Progenitor cell of endocrine pancreas (in vitro differentiated cells): ENCODE results near the gene EIF3L. TPM values are rescaled to one million over a fixed set of nuclear protein-coding genes. Genes with fewer than 3 reads are reported as not detected.

Experiments used
- DNase-seq: peaks from one replicate; pipeline ENCODE4 v3.0.0; 2021; ENCODE audit warnings: low spot score; ENCODE audit not compliant: unreplicated experiment
- H3K27ac Mint-ChIP-seq: 2 replicates; pipeline ENCODE4 v1.8.0; 2021; ENCODE audit warnings: mild to moderate bottlenecking, moderate library complexity, mixed read lengths
- H3K27me3 Mint-ChIP-seq: 2 replicates; pipeline ENCODE4 v1.8.0; 2021; ENCODE audit warnings: mixed read lengths
- H3K36me3 Mint-ChIP-seq: 2 replicates; pipeline ENCODE4 v1.8.0; 2022; ENCODE audit warnings: mixed read lengths; ENCODE audit not compliant: insufficient read depth
- H3K4me1 Mint-ChIP-seq: 2 replicates; pipeline ENCODE4 v1.8.0; 2021; ENCODE audit warnings: low read depth, mixed read lengths
- H3K4me3 Mint-ChIP-seq: 2 replicates; pipeline ENCODE4 v1.8.0; 2021; ENCODE audit warnings: low read depth, mild to moderate bottlenecking, moderate library complexity, mixed read lengths
- H3K9me3 Mint-ChIP-seq: 2 replicates; pipeline ENCODE4 v1.8.0; 2021; ENCODE audit warnings: low read depth, mixed read lengths
- total RNA-seq: library from RNA; stranded (reverse); gene quantifications from 2 replicates; pipeline ENCODE4 v1.2.1, GENCODE V29; 2021
- TF ChIP-seq, protein P1 (sequence below): fragments of 200-600 bp; sonication (generic); IDR thresholded peaks from one replicate; pipeline ENCODE4 v1.5.0; 2021; ENCODE audit warnings: antibody characterized with exemption, mild to moderate bottlenecking; ENCODE audit not compliant: unreplicated experiment

EIF3L gene
- total RNA-seq, 1 donor from 2014 or later: 725 TPM

DNA sequence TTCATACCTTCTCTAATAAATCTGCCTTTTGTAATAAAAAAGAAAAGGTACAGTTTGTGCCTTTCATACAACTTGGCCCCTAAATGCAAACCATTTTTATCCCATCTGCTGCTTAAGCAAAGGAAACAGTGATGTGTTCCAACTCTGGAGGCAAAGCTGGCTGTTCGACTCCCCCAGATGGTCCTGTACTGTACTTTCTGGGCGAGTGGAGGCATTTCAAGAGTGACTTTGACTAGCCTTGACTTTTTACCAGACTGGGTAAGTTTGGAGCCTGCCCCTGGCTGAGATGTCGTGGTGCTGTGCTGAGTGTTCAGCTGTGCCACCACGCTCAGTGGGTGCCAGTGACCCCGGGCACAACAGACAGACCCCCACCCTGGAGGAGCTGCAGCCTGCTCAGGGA, 67.1 kb downstream of the EIF3L start:
- no peak overlapping the region for H3K4me3 Mint-ChIP-seq
- H3K36me3 Mint-ChIP-seq: peaks cover 6% of the 10 kb centered on the region
- no peak for DNase-seq
- TF ChIP-seq, protein P1, sequence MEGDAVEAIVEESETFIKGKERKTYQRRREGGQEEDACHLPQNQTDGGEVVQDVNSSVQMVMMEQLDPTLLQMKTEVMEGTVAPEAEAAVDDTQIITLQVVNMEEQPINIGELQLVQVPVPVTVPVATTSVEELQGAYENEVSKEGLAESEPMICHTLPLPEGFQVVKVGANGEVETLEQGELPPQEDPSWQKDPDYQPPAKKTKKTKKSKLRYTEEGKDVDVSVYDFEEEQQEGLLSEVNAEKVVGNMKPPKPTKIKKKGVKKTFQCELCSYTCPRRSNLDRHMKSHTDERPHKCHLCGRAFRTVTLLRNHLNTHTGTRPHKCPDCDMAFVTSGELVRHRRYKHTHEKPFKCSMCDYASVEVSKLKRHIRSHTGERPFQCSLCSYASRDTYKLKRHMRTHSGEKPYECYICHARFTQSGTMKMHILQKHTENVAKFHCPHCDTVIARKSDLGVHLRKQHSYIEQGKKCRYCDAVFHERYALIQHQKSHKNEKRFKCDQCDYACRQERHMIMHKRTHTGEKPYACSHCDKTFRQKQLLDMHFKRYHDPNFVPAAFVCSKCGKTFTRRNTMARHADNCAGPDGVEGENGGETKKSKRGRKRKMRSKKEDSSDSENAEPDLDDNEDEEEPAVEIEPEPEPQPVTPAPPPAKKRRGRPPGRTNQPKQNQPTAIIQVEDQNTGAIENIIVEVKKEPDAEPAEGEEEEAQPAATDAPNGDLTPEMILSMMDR: no peak
- H3K4me1 Mint-ChIP-seq: peaks cover 1% of the 10 kb centered on the region
- no peaks in the 10 kb centered on the region for H3K27me3 Mint-ChIP-seq
- H3K27ac Mint-ChIP-seq: no peak overlapping the region
- H3K9me3 Mint-ChIP-seq: no peaks in the 10 kb centered on the region

DNA sequence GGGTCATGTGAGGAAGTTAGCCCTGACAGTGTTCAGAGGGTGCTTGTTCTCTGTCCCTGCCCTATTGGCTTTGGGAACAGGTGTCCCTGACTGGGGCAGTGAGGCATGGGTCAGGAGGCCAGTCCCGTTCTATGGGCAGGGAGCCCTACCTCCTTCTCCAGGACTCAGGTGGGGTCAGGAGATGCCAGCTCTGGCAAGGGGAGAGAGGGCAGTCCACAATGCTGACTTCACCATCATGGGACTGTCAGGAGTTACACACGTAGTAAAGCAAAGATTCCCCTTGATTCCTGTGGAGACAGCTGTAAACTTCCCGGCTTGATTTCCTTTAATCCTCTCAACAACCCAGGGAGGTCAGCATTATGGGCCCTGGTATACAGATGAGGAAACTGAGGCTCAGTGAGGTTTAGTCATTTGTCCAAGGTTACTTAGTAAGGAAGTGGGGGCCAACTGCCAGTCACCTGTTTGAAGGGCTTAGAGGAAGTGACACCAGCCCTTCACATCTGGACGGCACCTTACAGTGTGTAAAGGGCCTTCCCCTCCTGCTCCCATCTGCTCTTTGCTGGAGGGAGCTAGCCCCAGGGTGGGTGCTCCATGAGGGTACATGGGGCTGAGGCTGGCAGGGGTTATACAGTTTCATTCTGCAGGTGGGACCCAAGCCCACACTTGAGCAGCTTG, 68.8 kb downstream of the EIF3L start:
- no peak overlapping the region for H3K4me3 Mint-ChIP-seq
- H3K4me1 Mint-ChIP-seq: no peaks in the 10 kb centered on the region
- TF ChIP-seq, protein P1: no peak
- H3K36me3 Mint-ChIP-seq: peaks cover 6% of the 10 kb centered on the region
- H3K27ac Mint-ChIP-seq: no peak overlapping the region
- H3K27me3 Mint-ChIP-seq: no peaks in the 10 kb centered on the region
- H3K9me3 Mint-ChIP-seq: no peaks in the 10 kb centered on the region
- DNase-seq: no peak

DNA sequence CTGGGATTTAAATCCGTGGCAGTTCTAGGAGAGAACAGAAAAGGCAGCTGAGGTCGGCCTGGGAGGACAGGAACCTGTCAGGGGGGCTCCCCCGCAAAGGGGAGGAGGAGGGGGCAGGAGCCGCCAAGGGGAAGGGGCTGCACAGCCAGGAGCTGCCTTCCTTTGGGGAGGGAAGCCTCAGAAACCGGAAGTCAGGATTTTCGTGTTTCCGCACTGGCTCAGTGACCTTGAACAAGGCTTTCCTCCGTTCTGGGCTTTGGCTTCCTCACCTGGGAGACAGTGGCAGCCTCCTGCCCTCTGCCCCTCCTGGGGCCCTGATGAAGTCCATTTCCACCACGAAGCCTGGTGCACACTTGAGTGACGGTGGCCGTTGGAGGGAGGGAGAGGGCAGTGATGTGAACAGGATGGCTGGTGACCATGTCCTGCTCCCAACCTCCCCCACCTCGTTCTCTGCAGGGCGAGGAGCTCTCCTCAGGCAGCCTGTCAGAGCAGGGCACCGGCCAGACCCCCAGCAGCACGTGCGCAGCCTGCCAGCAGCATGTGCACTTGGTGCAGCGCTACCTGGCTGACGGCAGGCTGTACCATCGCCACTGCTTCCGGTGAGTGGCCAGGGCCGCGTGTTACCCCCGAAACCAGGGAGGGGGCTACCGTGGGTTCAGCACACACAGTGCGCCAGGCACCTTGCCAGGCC, 69.5 kb downstream of the EIF3L start:
- peaks cover 9% of the 10 kb centered on the region for H3K36me3 Mint-ChIP-seq
- no peak overlapping the region for H3K4me3 Mint-ChIP-seq
- no peaks in the 10 kb centered on the region for H3K9me3 Mint-ChIP-seq
- DNase-seq: no peak
- TF ChIP-seq, protein P1: no peak
- no peaks in the 10 kb centered on the region for H3K27me3 Mint-ChIP-seq
- peaks cover 2% of the 10 kb centered on the region for H3K4me1 Mint-ChIP-seq
- H3K27ac Mint-ChIP-seq: no peak overlapping the region

DNA sequence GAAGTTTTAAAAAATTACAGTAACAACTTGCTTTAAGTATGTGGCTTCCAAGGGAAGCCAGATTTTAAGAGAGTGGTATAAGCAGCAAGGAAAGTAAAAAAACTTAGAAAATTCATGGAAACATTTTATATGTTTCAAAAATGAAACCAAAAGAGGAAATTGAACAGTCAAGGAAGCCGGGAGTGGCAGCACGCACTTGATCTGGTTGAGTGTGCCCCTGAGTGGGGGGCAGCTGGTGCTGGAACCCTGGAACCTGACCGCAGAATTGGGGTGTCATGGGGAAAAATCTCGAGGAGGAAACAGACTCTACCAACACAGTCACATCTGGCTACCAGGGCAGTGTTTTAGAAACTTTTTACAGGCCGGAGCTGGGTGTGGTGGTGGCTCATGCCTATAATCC, 70.9 kb downstream of the EIF3L start:
- Mint-ChIP-seq H3K4me3 (no peak overlapping the region), H3K9me3 (no peaks in the 10 kb centered on the region), H3K27ac (no peak overlapping the region), H3K4me1 (peaks cover 7% of the 10 kb centered on the region), H3K36me3 (peaks cover 9% of the 10 kb centered on the region), H3K27me3 (no peaks in the 10 kb centered on the region)
- DNase-seq: no peak
- TF ChIP-seq, protein P1: no peak

DNA sequence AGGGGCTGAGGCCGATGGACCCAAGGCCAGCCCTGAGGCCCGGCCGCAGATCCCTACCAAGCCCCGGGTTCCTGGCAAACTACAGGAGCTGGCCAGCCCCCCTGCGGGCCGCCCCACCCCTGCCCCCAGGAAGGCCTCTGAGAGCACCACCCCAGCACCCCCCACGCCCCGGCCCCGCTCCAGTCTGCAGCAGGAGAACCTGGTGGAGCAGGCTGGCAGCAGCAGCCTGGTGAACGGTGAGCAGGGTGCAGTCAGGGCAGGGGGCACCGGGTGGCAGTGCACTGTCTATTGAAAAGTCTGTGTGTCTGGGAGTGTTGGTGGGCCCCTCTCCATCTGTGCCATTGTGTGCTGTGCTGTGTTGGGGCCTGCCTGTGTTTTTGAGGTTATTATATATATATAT, 73.0 kb downstream of the EIF3L start:
- Mint-ChIP-seq H3K36me3 (peaks cover 9% of the 10 kb centered on the region), H3K4me1 (peaks cover 7% of the 10 kb centered on the region), H3K9me3 (no peaks in the 10 kb centered on the region), H3K4me3 (no peak overlapping the region), H3K27ac (no peak overlapping the region), H3K27me3 (no peaks in the 10 kb centered on the region)
- DNase-seq: no peak
- TF ChIP-seq, protein P1: no peak
